Mesothelial cell of epicardium (in vitro differentiated cells): Measurements from ENCODE around the gene ITGAV. TPM values are rescaled to one million over a fixed set of nuclear protein-coding genes. Genes with fewer than 3 reads are reported as not detected.

Experiments used
- DNase-seq, 2 experiments: peaks; one replicate each; pipeline ENCODE4 v3.0.0; 2021; ENCODE audit warnings: low spot score in 2 of 2; ENCODE audit not compliant: unreplicated experiment in 2 of 2
- H3K27ac Mint-ChIP-seq: 2 replicates; pipeline ENCODE4 v1.8.0; 2021; ENCODE audit warnings: mixed read lengths
- H3K27me3 Mint-ChIP-seq: 2 replicates; pipeline ENCODE4 v1.8.0; 2021; ENCODE audit warnings: low read depth, mixed read lengths
- H3K36me3 Mint-ChIP-seq: 2 replicates; pipeline ENCODE4 v1.8.0; 2021; ENCODE audit warnings: mixed read lengths
- H3K4me1 Mint-ChIP-seq: 2 replicates; pipeline ENCODE4 v1.8.0; 2021; ENCODE audit warnings: mixed read lengths
- H3K4me3 Mint-ChIP-seq: 2 replicates; pipeline ENCODE4 v1.8.0; 2021; ENCODE audit warnings: mild to moderate bottlenecking, moderate library complexity, mixed read lengths
- H3K9me3 Mint-ChIP-seq: 2 replicates; pipeline ENCODE4 v1.8.0; 2021; ENCODE audit warnings: mixed read lengths
- CTCF ChIP-seq: fragments of 200-600 bp; sonication (generic); IDR thresholded peaks from one replicate; pipeline ENCODE4 v1.5.0; 2021; ENCODE audit warnings: antibody characterized with exemption; ENCODE audit not compliant: unreplicated experiment
- total RNA-seq: library from RNA; stranded (reverse); gene quantifications from 3 replicates; pipeline ENCODE4 v1.2.1, GENCODE V29; 2021

ITGAV gene
- total RNA-seq, 1 donor from 2014 or later = 100 TPM

DNA sequence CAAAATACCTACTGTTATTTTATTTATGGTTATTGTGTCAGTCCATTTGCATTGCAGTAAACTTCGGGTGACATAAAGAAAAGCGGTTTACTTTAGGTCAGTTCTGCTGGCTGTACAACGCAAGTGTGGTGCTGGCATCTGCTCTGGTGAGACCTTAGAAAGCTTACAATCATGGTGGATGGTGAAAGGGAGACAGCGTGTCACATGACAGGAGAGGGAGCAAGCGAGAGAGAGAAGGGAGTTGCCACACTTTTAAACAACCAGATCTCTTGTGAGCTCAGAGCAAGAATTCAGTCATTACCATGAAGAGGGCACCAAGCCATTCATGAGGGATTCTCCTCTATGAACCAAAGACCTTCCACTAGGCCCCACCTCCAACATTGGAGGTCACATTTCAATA is 102.0 kb downstream of the ITGAV start:
- no peak for DNase-seq
- Mint-ChIP-seq H3K36me3 (peaks cover 7% of the 10 kb centered on the region), H3K4me1 (peaks cover 24% of the 10 kb centered on the region), H3K27ac (no peak overlapping the region), H3K4me3 (no peak overlapping the region), H3K9me3 (peaks cover 18% of the 10 kb centered on the region), H3K27me3 (no peaks in the 10 kb centered on the region)
- no peak for TF ChIP-seq CTCF

DNA sequence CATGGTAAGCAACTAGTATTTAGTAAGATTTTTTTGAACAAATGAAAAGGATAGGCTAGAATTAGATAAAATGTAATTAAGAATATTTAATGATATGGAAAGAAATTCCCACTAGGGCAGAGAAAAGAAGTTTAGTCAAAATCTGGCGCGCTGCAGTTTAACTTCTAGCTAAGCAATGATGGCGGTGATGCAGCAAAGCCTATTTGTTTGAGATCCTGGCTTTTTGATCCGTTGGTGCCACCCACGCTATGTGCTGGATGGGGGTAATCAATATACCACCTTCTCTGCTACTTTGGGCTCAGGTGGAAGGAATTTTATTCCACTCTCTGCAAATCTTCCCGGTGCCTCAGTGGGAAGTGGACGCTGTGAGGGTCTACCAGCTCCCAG is 103.6 kb downstream of the ITGAV start:
- Mint-ChIP-seq H3K27me3 (no peaks in the 10 kb centered on the region), H3K4me1 (peaks cover 24% of the 10 kb centered on the region), H3K27ac (no peak overlapping the region), H3K4me3 (peak overlapping the region; percentile 91), H3K9me3 (peaks cover 4% of the 10 kb centered on the region), H3K36me3 (no peaks in the 10 kb centered on the region)
- no peak for TF ChIP-seq CTCF
- no peak for DNase-seq

DNA sequence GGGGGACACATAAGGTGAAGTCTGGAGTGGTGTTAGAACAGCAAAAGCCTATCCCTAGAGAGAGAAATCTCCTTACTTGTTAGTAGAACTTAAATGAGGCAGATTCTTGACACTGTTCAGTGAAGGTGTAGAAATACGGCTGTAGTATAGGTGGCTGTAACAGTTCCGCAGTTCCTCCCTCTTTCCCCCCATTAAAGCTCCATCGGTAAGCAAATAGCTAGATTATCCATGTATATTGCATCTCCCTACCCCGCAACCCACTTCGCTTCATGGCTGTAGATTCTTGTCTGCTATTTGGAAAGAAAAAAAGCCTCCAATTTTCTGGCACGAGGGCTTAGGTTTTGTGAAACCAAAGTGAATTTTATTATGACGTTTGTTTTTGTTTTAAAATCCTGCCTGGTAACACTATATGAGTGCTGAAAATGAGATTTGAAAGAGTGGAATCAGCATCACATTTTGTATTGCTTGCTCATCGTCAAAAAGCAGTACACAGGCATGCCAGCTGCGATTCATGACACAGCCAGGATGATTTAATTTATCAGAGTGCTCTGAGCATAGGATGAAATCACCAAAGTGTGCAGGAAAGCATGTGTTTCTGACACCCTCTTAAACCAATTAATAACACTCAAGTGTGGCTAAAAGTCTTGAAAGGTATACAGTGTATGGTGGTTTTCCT is 105.4 kb downstream of the ITGAV start:
- no peak for TF ChIP-seq CTCF
- Mint-ChIP-seq H3K4me1 (peaks cover 24% of the 10 kb centered on the region), H3K27ac (peak overlapping the region; percentile 12), H3K4me3 (peak overlapping the region; percentile 91), H3K27me3 (no peaks in the 10 kb centered on the region), H3K36me3 (no peaks in the 10 kb centered on the region), H3K9me3 (no peaks in the 10 kb centered on the region)
- no peak for DNase-seq

- no peak for DNase-seq
- Mint-ChIP-seq H3K27ac (no peak overlapping the region), H3K27me3 (no peaks in the 10 kb centered on the region), H3K36me3 (no peaks in the 10 kb centered on the region), H3K4me1 (peaks cover 23% of the 10 kb centered on the region), H3K9me3 (no peaks in the 10 kb centered on the region), H3K4me3 (no peak overlapping the region)
- no peak for TF ChIP-seq CTCF
Observed at GRCh38 chr2:186696290-186696689, 106.4 kb downstream of the ITGAV start.

DNA sequence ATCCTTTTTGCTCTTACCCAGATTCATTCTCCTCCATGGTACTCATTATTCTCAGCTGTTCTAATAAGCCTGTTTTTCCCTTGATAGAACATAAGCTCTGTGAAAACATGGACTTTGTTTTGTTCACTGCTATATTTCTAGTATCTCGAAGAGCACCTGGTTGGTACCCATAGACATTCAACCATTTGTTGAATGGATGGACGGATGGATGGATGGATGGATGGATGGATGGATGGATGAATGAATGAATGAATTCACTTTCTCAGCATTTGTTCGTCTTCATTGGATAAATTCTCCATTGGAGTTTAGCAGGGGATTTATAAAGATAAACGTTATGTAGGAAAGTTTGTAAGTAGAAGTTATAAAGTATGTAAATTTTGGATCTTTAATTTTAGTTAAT is 106.9 kb downstream of the ITGAV start:
- no peak overlapping the region for H3K4me3 Mint-ChIP-seq
- TF ChIP-seq CTCF = no peak

GRCh38 chr2:186697536-186697935 is 107.7 kb downstream of the ITGAV start:
- TF ChIP-seq CTCF = no peak
- Mint-ChIP-seq H3K27ac (no peak overlapping the region), H3K36me3 (no peaks in the 10 kb centered on the region), H3K27me3 (no peaks in the 10 kb centered on the region), H3K4me1 (peaks cover 21% of the 10 kb centered on the region), H3K9me3 (no peaks in the 10 kb centered on the region), H3K4me3 (no peak overlapping the region)
- no peak for DNase-seq

More for the DNA sequence above, 106.9 kb downstream of the ITGAV start:
- Mint-ChIP-seq H3K4me1 (peaks cover 21% of the 10 kb centered on the region), H3K9me3 (no peaks in the 10 kb centered on the region), H3K27me3 (no peaks in the 10 kb centered on the region), H3K36me3 (no peaks in the 10 kb centered on the region), H3K27ac (no peak overlapping the region)
- DNase-seq = no peak
